ENCODE measurements around the gene PUM2. TPM values are rescaled to one million over a fixed set of nuclear protein-coding genes. Genes with fewer than 3 reads are reported as not detected.

PUM2 gene
- total and polyA plus RNA-seq, 8 donors: 86.4 to 129 (median 118) TPM

DNA sequence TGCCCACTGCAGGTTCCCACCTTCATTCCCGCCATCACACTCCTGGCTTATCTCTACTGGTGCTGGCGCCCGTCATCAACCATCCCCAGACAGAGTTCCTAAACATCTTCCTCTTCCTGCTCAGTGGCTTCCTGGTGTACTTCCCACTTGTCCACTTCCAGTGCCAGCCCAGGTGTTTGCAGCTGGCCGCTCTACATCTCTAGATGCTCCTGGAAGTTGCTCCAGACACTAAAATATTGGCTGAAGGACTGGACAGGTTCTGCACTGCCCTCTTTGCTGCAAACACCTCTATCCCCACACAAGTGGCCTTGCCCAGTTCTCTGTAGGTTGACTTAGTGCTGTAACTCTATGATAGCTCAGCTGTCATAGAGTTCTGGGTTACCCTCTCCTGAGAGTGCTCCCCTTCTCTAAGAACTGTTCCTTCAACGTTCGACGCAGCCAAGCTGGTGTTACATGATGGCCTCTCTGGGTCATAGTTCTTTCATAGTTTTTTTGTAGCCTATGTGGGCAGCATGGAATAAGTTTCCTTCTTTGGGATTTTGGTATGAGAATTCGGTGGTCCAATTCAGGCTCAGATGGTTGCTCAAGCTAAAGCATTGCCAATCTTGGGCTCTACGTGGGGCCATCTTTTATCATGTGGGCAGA lies 45.8 kb upstream of the PUM2 start:
- Histone ChIP-seq H3K9me3 (no peaks in the 10 kb centered on the region), H3K36me3 (no peaks in the 10 kb centered on the region), H3K27ac (no peak overlapping the region), H3K27me3 (no peaks in the 10 kb centered on the region), H3K4me3 (no peak overlapping the region), H3K4me1 (no peaks in the 10 kb centered on the region)
- ATAC-seq: no peak
- DNase-seq: no peak
- intact Hi-C loops (cut with DNase I): no loop called here
- TF ChIP-seq CTCF (IDR thresholded peaks at IDR 0.05): no peak

- H3K9me3 ChIP-seq: no peaks in the 10 kb centered on the region
- ATAC-seq (no peak), DNase-seq (no peak)
- no peak for TF ChIP-seq CTCF (IDR thresholded peaks at IDR 0.05)
- H3K4me3 ChIP-seq: no peak overlapping the region
- H3K27me3 ChIP-seq: no peaks in the 10 kb centered on the region
- H3K36me3 ChIP-seq: no peaks in the 10 kb centered on the region
- no peak overlapping the region for H3K27ac ChIP-seq
- no peaks in the 10 kb centered on the region for H3K4me1 ChIP-seq
- intact Hi-C loops (cut with DNase I): no loop called here
Observed at GRCh38 chr2:20393986-20394385, 43.3 kb upstream of the PUM2 start.

DNA sequence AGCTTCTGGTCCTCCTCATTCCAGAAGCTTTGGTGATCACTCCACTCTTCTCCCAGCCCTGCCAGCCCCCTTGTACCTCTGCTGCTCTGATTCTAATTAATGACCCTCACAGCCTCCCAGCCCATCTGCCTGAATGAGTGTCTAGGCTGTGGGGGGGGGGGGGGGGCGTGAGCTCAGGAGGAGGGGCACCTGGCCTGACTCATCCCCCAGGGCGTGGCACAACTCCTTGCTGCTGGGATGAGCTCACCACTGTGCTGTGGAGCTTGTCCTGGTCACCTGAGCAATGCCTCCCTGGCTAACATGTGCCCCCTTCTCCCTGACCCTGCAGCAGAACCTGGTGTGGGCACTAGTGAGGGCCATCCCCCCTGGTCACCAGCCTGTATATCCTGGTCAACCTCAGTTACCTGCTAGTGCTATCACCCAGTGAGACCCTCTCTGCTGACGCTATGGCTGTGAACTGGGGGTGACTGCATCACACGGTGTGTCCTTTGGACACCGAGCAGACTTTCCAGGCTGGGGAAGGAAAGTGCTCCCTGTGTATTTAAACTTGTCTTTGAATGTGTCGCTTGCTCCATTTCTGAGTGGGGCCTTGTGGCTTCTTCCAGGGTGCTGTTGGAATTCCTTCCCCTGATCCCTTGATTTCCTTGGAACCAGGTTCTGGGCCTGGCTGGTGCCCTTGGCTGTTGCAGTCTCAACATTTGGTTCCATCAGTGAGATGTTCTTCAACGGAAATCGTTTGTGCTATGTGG lies 41.5 kb upstream of the PUM2 start:
- Histone ChIP-seq H3K9me3 (no peaks in the 10 kb centered on the region), H3K4me1 (no peaks in the 10 kb centered on the region), H3K36me3 (no peaks in the 10 kb centered on the region), H3K4me3 (no peak overlapping the region), H3K27me3 (no peaks in the 10 kb centered on the region), H3K27ac (no peak overlapping the region)
- no peak for DNase-seq
- intact Hi-C loops (cut with DNase I): no loop called here
- TF ChIP-seq CTCF (IDR thresholded peaks at IDR 0.05): no peak
- ATAC-seq: no peak

GRCh38 chr2:20390524-20391123 lies 40.0 kb upstream of the PUM2 start:
- no peaks in the 10 kb centered on the region for H3K9me3 ChIP-seq
- ATAC-seq: no peak
- no peak overlapping the region for H3K4me3 ChIP-seq
- H3K4me1 ChIP-seq: no peaks in the 10 kb centered on the region
- no peaks in the 10 kb centered on the region for H3K36me3 ChIP-seq
- DNase-seq: no peak
- intact Hi-C loops (cut with DNase I): no loop called here
- TF ChIP-seq CTCF (IDR thresholded peaks at IDR 0.05): no peak
- H3K27ac ChIP-seq: no peak overlapping the region
- no peaks in the 10 kb centered on the region for H3K27me3 ChIP-seq

- no peak overlapping the region for H3K27ac ChIP-seq
- no peak for TF ChIP-seq CTCF (IDR thresholded peaks at IDR 0.05)
Observed at GRCh38 chr2:20384953-20385352, 34.3 kb upstream of the PUM2 start.

More at GRCh38 chr2:20384953-20385352, 34.3 kb upstream of the PUM2 start:
- H3K27me3 ChIP-seq: no peaks in the 10 kb centered on the region
- H3K36me3 ChIP-seq: no peaks in the 10 kb centered on the region
- H3K4me1 ChIP-seq: no peaks in the 10 kb centered on the region
- no peaks in the 10 kb centered on the region for H3K9me3 ChIP-seq
- no peak overlapping the region for H3K4me3 ChIP-seq
- ATAC-seq (no peak), DNase-seq (no peak)
- intact Hi-C loops (cut with DNase I): no loop called here
